RCC 7860 (cell line): ENCODE data around the gene C2CD4D.
A peak's percentile ranks its signal among the peaks of the same experiment; 100 is the strongest.

ENCODE experiments used
- DNase-seq: peaks from one replicate; pipeline ENCODE4 v3.0.0-alpha.2; 2015; ENCODE audit warnings: low spot score
- FAIRE-seq: peaks from 2 replicates; lab custom pipeline; 2012; peaks lifted over from hg19 to GRCh38; lab: Jason Lieb, UNC

The C2CD4D gene

GRCh38 chr1:151835596-151835995 is 4.0 kb downstream of the C2CD4D start:
- no peak for FAIRE-seq
- no peak for DNase-seq

GRCh38 chr1:151834239-151834638 is 5.4 kb downstream of the C2CD4D start:
- FAIRE-seq (no peak), DNase-seq (no peak)

- FAIRE-seq (no peak), DNase-seq (no peak)
These were observed 6.3 kb downstream of the C2CD4D start for GRCh38 chr1:151833172-151833900.

- DNase-seq = no peak
- no peak for FAIRE-seq
These were observed 7.2 kb downstream of the C2CD4D start for GRCh38 chr1:151832318-151832980.

GRCh38 chr1:151831605-151832004 is 8.0 kb downstream of the C2CD4D start, which contains the start of gene RORC:
Gene RORC, minus strand, starts transcription at chr1:151831802. Its CDS starts 38 bp downstream, at chr1:151831764.
- FAIRE-seq (no peak), DNase-seq (no peak)

GRCh38 chr1:151831256-151831591 is 8.4 kb downstream of the C2CD4D start:
- FAIRE-seq = no peak
- DNase-seq = no peak

- FAIRE-seq (no peak), DNase-seq (no peak)
These were observed 9.6 kb downstream of the C2CD4D start for GRCh38 chr1:151830055-151830454.

GRCh38 chr1:151829352-151830046 is 10.1 kb downstream of the C2CD4D start:
- FAIRE-seq = no peak

GRCh38 chr1:151828921-151829320 is 10.7 kb downstream of the C2CD4D start:
- DNase-seq (peak; percentile 7), FAIRE-seq (no peak)

More at GRCh38 chr1:151829352-151830046, 10.1 kb downstream of the C2CD4D start:
- DNase-seq = no peak

- FAIRE-seq = no peak
These were observed 11.8 kb downstream of the C2CD4D start for GRCh38 chr1:151827853-151828252.

GRCh38 chr1:151825751-151826660 is 13.6 kb downstream of the C2CD4D start:
- FAIRE-seq (no peak), DNase-seq (no peak)

More at GRCh38 chr1:151827853-151828252, 11.8 kb downstream of the C2CD4D start:
- no peak for DNase-seq

GRCh38 chr1:151825204-151825603 is 14.4 kb downstream of the C2CD4D start:
- DNase-seq (no peak), FAIRE-seq (no peak)

- FAIRE-seq = no peak
- DNase-seq = no peak
These were observed 16.4 kb downstream of the C2CD4D start for GRCh38 chr1:151823175-151823574.

- FAIRE-seq = no peak
- no peak for DNase-seq
These were observed 17.2 kb downstream of the C2CD4D start for GRCh38 chr1:151822404-151822803.

- DNase-seq (no peak), FAIRE-seq (no peak)
These were observed 18.7 kb downstream of the C2CD4D start for GRCh38 chr1:151820940-151821339.

GRCh38 chr1:151819976-151820623 is 19.5 kb downstream of the C2CD4D start:
- FAIRE-seq = no peak

GRCh38 chr1:151819227-151819835 is 20.3 kb downstream of the C2CD4D start:
- DNase-seq = no peak
- FAIRE-seq = no peak

More at GRCh38 chr1:151819976-151820623, 19.5 kb downstream of the C2CD4D start:
- no peak for DNase-seq

GRCh38 chr1:151817353-151817730 is 22.3 kb downstream of the C2CD4D start:
- FAIRE-seq (no peak), DNase-seq (no peak)

GRCh38 chr1:151816548-151817352 is 22.9 kb downstream of the C2CD4D start:
- FAIRE-seq = no peak
- DNase-seq = no peak
